IMR-90 (cell line): Measurements from ENCODE around the gene MPRIP. TPM values are rescaled to one million over a fixed set of nuclear protein-coding genes. Genes with fewer than 3 reads are reported as not detected.

Experiments used
- ATAC-seq: fragments of 200-7000 bp; cut with Tn5 transposase; 2 replicates; pipeline ENCODE4 v1.9.1; 2020; ENCODE audit warnings: low read depth, mild to moderate bottlenecking, moderate library complexity
- BruUV-seq: library from RNA; stranded (reverse); fragments of 400-500 nt; replicated peaks from 2 replicates; lab custom pipeline; 2021; lab: Mats Ljungman, UMichigan
- CTCF ChIA-PET: fragments of 300-600 bp; formaldehyde crosslinking; extraction: SDS; loops from one replicate; lab custom pipeline; 2021; ENCODE audit warnings: antibody characterized with exemption; lab: Yijun Ruan, JAX
- POLR2A ChIA-PET: fragments of 300-600 bp; sonication (Branson Sonifier 250); formaldehyde crosslinking; loops from one replicate; lab custom pipeline; 2022; ENCODE audit warnings: antibody characterized with exemption; ENCODE audit not compliant: unreplicated experiment; lab: Charles Lee
- DNase-seq: peaks from one replicate; pipeline ENCODE4 v3.0.0; 2013
- H2AFZ ChIP-seq: replicated peaks from 2 replicates; pipeline ENCODE3; 2013; ENCODE audit warnings: low read length, mild to moderate bottlenecking; ENCODE audit not compliant: poor library complexity
- H2AK5ac ChIP-seq: 2 replicates; pipeline ENCODE4 v1.6.1; 2013; ENCODE audit warnings: low read depth, low read length, inconsistent platforms
- H2AK9ac ChIP-seq: replicated peaks from 2 replicates; pipeline ENCODE3; 2013; ENCODE audit warnings: mild to moderate bottlenecking, low read depth, low read length, moderate library complexity; ENCODE audit not compliant: poor library complexity
- H2BK120ac ChIP-seq: 2 replicates; pipeline ENCODE4 v1.6.1; 2013; ENCODE audit warnings: low read depth, low read length, inconsistent platforms
- H2BK15ac ChIP-seq: 3 replicates; pipeline ENCODE4 v1.6.1; 2013; ENCODE audit warnings: low read depth, low read length, inconsistent platforms
- H2BK20ac ChIP-seq: 2 replicates; pipeline ENCODE4 v1.6.1; 2013; ENCODE audit warnings: low read depth, mild to moderate bottlenecking, inconsistent platforms, low read length, moderate library complexity
- H2BK5ac ChIP-seq: 2 replicates; pipeline ENCODE4 v1.6.1; 2013; ENCODE audit warnings: mild to moderate bottlenecking, low read depth, low read length, inconsistent platforms; ENCODE audit not compliant: poor library complexity, severe bottlenecking
- H3K14ac ChIP-seq: replicated peaks from 2 replicates; pipeline ENCODE4 v1.6.1; 2013; ENCODE audit warnings: low read depth, low read length, inconsistent platforms
- H3K18ac ChIP-seq: 2 replicates; pipeline ENCODE4 v1.6.1; 2013; ENCODE audit warnings: low read depth, low read length, control low read depth
- H3K23ac ChIP-seq: 2 replicates; pipeline ENCODE4 v1.6.1; 2013; ENCODE audit warnings: low read depth, low read length, inconsistent platforms
- H3K27ac ChIP-seq: 2 replicates; pipeline ENCODE4 v1.5.1; 2013; ENCODE audit warnings: mild to moderate bottlenecking, control low read depth, low read length; ENCODE audit not compliant: insufficient read depth
- H3K27me3 ChIP-seq: 2 replicates; pipeline ENCODE4 v1.6.1; 2013; ENCODE audit warnings: low read length; ENCODE audit not compliant: control insufficient read depth, insufficient read depth
- H3K36me3 ChIP-seq: 2 replicates; pipeline ENCODE4 v1.6.1; 2013; ENCODE audit warnings: low read length, mixed read lengths; ENCODE audit not compliant: control insufficient read depth, insufficient read depth
- H3K4ac ChIP-seq: 2 replicates; pipeline ENCODE4 v1.6.1; 2013; ENCODE audit warnings: low read depth, low read length, inconsistent platforms
- H3K4me1 ChIP-seq: 2 replicates; pipeline ENCODE4 v1.6.1; 2013; ENCODE audit warnings: low read length, mixed read lengths; ENCODE audit not compliant: control insufficient read depth, insufficient read depth
- H3K4me2 ChIP-seq: 2 replicates; pipeline ENCODE4 v1.6.1; 2013; ENCODE audit warnings: low read depth, mild to moderate bottlenecking, control low read depth, low read length, moderate library complexity
- H3K4me3 ChIP-seq: 2 replicates; pipeline ENCODE4 v1.5.1; 2013; ENCODE audit warnings: low read depth, mild to moderate bottlenecking, control low read depth, low read length, moderate library complexity; ENCODE audit not compliant: insufficient read depth
- H3K56ac ChIP-seq: 2 replicates; pipeline ENCODE4 v1.6.1; 2013; ENCODE audit warnings: low read length, inconsistent platforms; ENCODE audit not compliant: insufficient read depth; ENCODE audit errors: extremely low read depth
- H3K79me1 ChIP-seq, 2 experiments: 2 replicates each; pipeline ENCODE4 v1.6.1; 2013; ENCODE audit warnings: low read length in 2 of 2, inconsistent platforms in 1 of 2, low read depth in 1 of 2
- H3K9ac ChIP-seq: 2 replicates; pipeline ENCODE4 v1.6.1; 2013; ENCODE audit warnings: low read depth, low read length, control low read depth
- H3K9me1 ChIP-seq: 2 replicates; pipeline ENCODE4 v1.6.1; 2013; ENCODE audit warnings: low read length, inconsistent platforms; ENCODE audit not compliant: insufficient read depth
- H3K9me3 ChIP-seq: 2 replicates; pipeline ENCODE4 v1.6.1; 2013; ENCODE audit warnings: low read length; ENCODE audit not compliant: control insufficient read depth, insufficient read depth
- H4K20me1 ChIP-seq: 2 replicates; pipeline ENCODE4 v1.6.1; 2013; ENCODE audit warnings: low read length, inconsistent platforms; ENCODE audit not compliant: insufficient read depth
- H4K5ac ChIP-seq: 2 replicates; pipeline ENCODE4 v1.6.1; 2013; ENCODE audit warnings: mild to moderate bottlenecking, low read depth, low read length, control low read depth
- H4K8ac ChIP-seq, 2 experiments: 2 replicates each; pipeline ENCODE4 v1.6.1; 2013; ENCODE audit warnings: low read depth in 2 of 2, low read length in 2 of 2, control low read depth in 1 of 2, inconsistent platforms in 1 of 2
- H4K91ac ChIP-seq: 2 replicates; pipeline ENCODE4 v1.6.1; 2013; ENCODE audit warnings: low read depth, low read length, inconsistent platforms; ENCODE audit not compliant: insufficient read depth
- CEBPB ChIP-seq: IDR thresholded peaks from 2 replicates; pipeline ENCODE4 v1.6.1; 2012; ENCODE audit warnings: low read depth, low read length, improper control_type of control experiment
- CTCF ChIP-seq: conservative IDR thresholded peaks from 2 replicates; pipeline ENCODE4 v1.5.1; 2012; ENCODE audit warnings: mild to moderate bottlenecking, low read depth, low read length, improper control_type of control experiment
- FOS ChIP-seq: fragments of 150-350 bp; IDR thresholded peaks from 2 replicates; pipeline ENCODE4 v1.6.1; 2016; ENCODE audit warnings: low read depth, low read length
- MAFK ChIP-seq: IDR thresholded peaks from 2 replicates; pipeline ENCODE4 v1.6.1; 2012; ENCODE audit warnings: low read depth, low read length, improper control_type of control experiment
- MAZ ChIP-seq: IDR thresholded peaks from 2 replicates; pipeline ENCODE4 v1.6.1; 2012; ENCODE audit warnings: low read depth, mild to moderate bottlenecking, low read length, improper control_type of control experiment, moderate library complexity, borderline replicate concordance
- MXI1 ChIP-seq: IDR thresholded peaks from 2 replicates; pipeline ENCODE4 v1.6.1; 2012; ENCODE audit warnings: low read depth, mild to moderate bottlenecking, low read length, moderate library complexity, borderline replicate concordance
- NFE2L2 ChIP-seq: fragments of 150-350 bp; IDR thresholded peaks from 2 replicates; pipeline ENCODE4 v1.6.1; 2016; ENCODE audit warnings: low read depth, mild to moderate bottlenecking, low read length
- POLR2A ChIP-seq: IDR thresholded peaks from 2 replicates; pipeline ENCODE4 v1.6.1; 2012; ENCODE audit warnings: mild to moderate bottlenecking, low read depth, low read length
- RAD21 ChIP-seq: IDR thresholded peaks from 2 replicates; pipeline ENCODE4 v1.6.1; 2012; ENCODE audit warnings: low read length, improper control_type of control experiment
- RCOR1 ChIP-seq: IDR thresholded peaks from 2 replicates; pipeline ENCODE4 v1.6.1; 2012; ENCODE audit warnings: mild to moderate bottlenecking, low read length, improper control_type of control experiment; ENCODE audit not compliant: insufficient replicate concordance
- RFX5 ChIP-seq: IDR thresholded peaks from 2 replicates; pipeline ENCODE4 v1.8.0; 2012; ENCODE audit warnings: low read depth, mild to moderate bottlenecking, low read length, moderate library complexity
- WGBS, 2 experiments: methylation state at CpG; one replicate each; pipeline versions ENCODE4 v1.1.5 to v1.1.7; 2013; ENCODE audit warnings: missing lambda C conversion rate in 2 of 2; ENCODE audit not compliant: insufficient read length in 1 of 2; ENCODE audit errors: extremely low coverage in 2 of 2; 5-methylcytosine and 5-hydroxymethylcytosine counted together
- dilution Hi-C: fragments of 300-500 bp; cut with HindIII; formaldehyde crosslinking; loops from one replicate; pipeline ENCODE4 v1.14.3; 2018; ENCODE audit warnings: low sequenced_read_pairs; ENCODE audit not compliant: unreplicated experiment
- in situ Hi-C: fragments of 300-500 bp; cut with MboI; formaldehyde crosslinking; loops from 3 replicates; pipeline ENCODE4 v1.14.3; 2019; ENCODE audit warnings: low sequenced_read_pairs, inconsistent platforms, mixed read lengths
- intact Hi-C: fragments of 100-400 bp; cut with micrococcal nuclease; formaldehyde crosslinking; loops from 2 replicates; pipeline ENCODE4 v1.10.0; 2022
- polyA plus RNA-seq, 3 experiments: library from polyadenylated mRNA; depleted of rRNA; stranded (reverse); fragments of >200 nt; gene quantifications; 2 replicates each; pipeline ENCODE4 v1.2.3, GENCODE V29; 2012; ENCODE audit warnings: low replicate concordance in 1 of 3
- total RNA-seq: library from RNA; depleted of rRNA; stranded (reverse); fragments of >200 nt; gene quantifications from 2 replicates; pipeline ENCODE4 v1.2.3, GENCODE V29; 2012

The MPRIP gene
- total and polyA plus RNA-seq, 2 of the 4 experiments (the other 2 are of a cell fraction): 111 to 149 TPM

- H3K4me3 ChIP-seq: no peak overlapping the region
- dilution Hi-C loops: no loop called here
- POLR2A ChIA-PET: no interaction called here
- H2BK20ac ChIP-seq: no peak overlapping the region
- no peak overlapping the region for H3K4me2 ChIP-seq
- no peak overlapping the region for H2AFZ ChIP-seq
- no TSS peak for BruUV-seq
- DNase-seq (no peak), ATAC-seq (no peak)
- H3K27ac ChIP-seq: no peak overlapping the region
- no peaks in the 10 kb centered on the region for H3K9me3 ChIP-seq
- CTCF ChIA-PET: no interaction called here
- no peak overlapping the region for H3K14ac ChIP-seq
- H3K18ac ChIP-seq: no peak overlapping the region
- H2AK9ac ChIP-seq: no peak overlapping the region
- no peak overlapping the region for H3K23ac ChIP-seq
- no peak overlapping the region for H2BK120ac ChIP-seq
- no peak overlapping the region for H2AK5ac ChIP-seq
- peaks cover 83% of the 10 kb centered on the region for H3K36me3 ChIP-seq
- intact Hi-C loops: no loop called here
- no peaks in the 10 kb centered on the region for H3K27me3 ChIP-seq
- H4K20me1 ChIP-seq: peaks cover 12% of the 10 kb centered on the region
- no peak overlapping the region for H2BK15ac ChIP-seq
- H3K56ac ChIP-seq: no peak overlapping the region
- WGBS, 2 experiments: 96% methylated on average over 9 of the region's 17 CpGs; no CpG with 5 or more reads in 1 of the 2 experiments
- H4K8ac ChIP-seq: no peak overlapping the region
- TF ChIP-seq FOS (no peak), CTCF (no peak), MAZ (no peak), MXI1 (no peak), RFX5 (no peak), MAFK (no peak), RAD21 (no peak), CEBPB (no peak), NFE2L2 (no peak), RCOR1 (no peak), POLR2A (no peak)
- no peaks in the 10 kb centered on the region for H3K4me1 ChIP-seq
- no peak overlapping the region for H4K5ac ChIP-seq
- no peak overlapping the region for H4K91ac ChIP-seq
- H3K9me1 ChIP-seq: no peaks in the 10 kb centered on the region; the same call in 1 of the 2 replicates
- in situ Hi-C loops: no loop called here
- no peak overlapping the region for H3K9ac ChIP-seq
- peaks cover 18 to 53% of the 10 kb centered on the region in 2 experiments for H3K79me1 ChIP-seq
- H3K4ac ChIP-seq: no peak overlapping the region
- H2BK5ac ChIP-seq: no peak overlapping the region
These were observed 122.4 kb downstream of the MPRIP start for GRCh38 chr17:17164676-17165075.
